Measurements from ENCODE around the gene STARD9.
A peak's percentile ranks its signal among the peaks of the same experiment; 100 is the strongest.
"Not testable (repeated sequence)": the region's sequence is repeated elsewhere in the genome, so short reads cannot be mapped to it uniquely, and the experiment has no call there.

Gene STARD9

GRCh38 chr15:42591238-42591934 lies 16.0 kb downstream of the STARD9 start:
- DNase-seq, result no peak

GRCh38 chr15:42592716-42593115 lies 17.3 kb downstream of the STARD9 start:
- no peak for DNase-seq

- no peak for DNase-seq
These were observed 17.7 kb downstream of the STARD9 start for GRCh38 chr15:42593143-42593542.

GRCh38 chr15:42594095-42594494 lies 18.7 kb downstream of the STARD9 start:
- DNase-seq, result no peak

- DNase-seq, result no peak
These were observed 20.3 kb downstream of the STARD9 start for GRCh38 chr15:42595626-42596240.

- not testable (repeated sequence) for DNase-seq
These were observed 25.9 kb downstream of the STARD9 start for GRCh38 chr15:42601316-42601715.

GRCh38 chr15:42602501-42602900 lies 27.1 kb downstream of the STARD9 start:
- no peak for DNase-seq

- DNase-seq, result no peak
These were observed 28.6 kb downstream of the STARD9 start for GRCh38 chr15:42603978-42604377.

- no peak for DNase-seq
These were observed 29.7 kb downstream of the STARD9 start for GRCh38 chr15:42604894-42605744.

GRCh38 chr15:42605796-42606195 lies 30.4 kb downstream of the STARD9 start:
- DNase-seq, result no peak

- peak; percentile 74 for DNase-seq
These were observed 32.7 kb downstream of the STARD9 start for GRCh38 chr15:42608110-42608531.

GRCh38 chr15:42608752-42609488 lies 33.5 kb downstream of the STARD9 start:
- DNase-seq, result no peak

- DNase-seq, result no peak
These were observed 36.1 kb downstream of the STARD9 start for GRCh38 chr15:42611532-42611931.

- no peak for DNase-seq
These were observed 37.0 kb downstream of the STARD9 start for GRCh38 chr15:42612367-42612912.

- no peak for DNase-seq
These were observed 40.7 kb downstream of the STARD9 start for GRCh38 chr15:42616107-42616506.

GRCh38 chr15:42619656-42620371 lies 44.4 kb downstream of the STARD9 start:
- no peak for DNase-seq

- DNase-seq, result no peak
These were observed 46.0 kb downstream of the STARD9 start for GRCh38 chr15:42621386-42621785.

GRCh38 chr15:42621996-42622925 lies 46.9 kb downstream of the STARD9 start:
- DNase-seq, result no peak

GRCh38 chr15:42623951-42624350 lies 48.5 kb downstream of the STARD9 start:
- DNase-seq, result no peak

- no peak for DNase-seq
These were observed 52.1 kb downstream of the STARD9 start for GRCh38 chr15:42627485-42627884.

GRCh38 chr15:42628761-42629160 lies 53.4 kb downstream of the STARD9 start:
- no peak for DNase-seq
